ENCODE results near the gene HEATR5B.
A peak's percentile ranks its signal among the peaks of the same experiment; 100 is the strongest.

HEATR5B gene

DNA sequence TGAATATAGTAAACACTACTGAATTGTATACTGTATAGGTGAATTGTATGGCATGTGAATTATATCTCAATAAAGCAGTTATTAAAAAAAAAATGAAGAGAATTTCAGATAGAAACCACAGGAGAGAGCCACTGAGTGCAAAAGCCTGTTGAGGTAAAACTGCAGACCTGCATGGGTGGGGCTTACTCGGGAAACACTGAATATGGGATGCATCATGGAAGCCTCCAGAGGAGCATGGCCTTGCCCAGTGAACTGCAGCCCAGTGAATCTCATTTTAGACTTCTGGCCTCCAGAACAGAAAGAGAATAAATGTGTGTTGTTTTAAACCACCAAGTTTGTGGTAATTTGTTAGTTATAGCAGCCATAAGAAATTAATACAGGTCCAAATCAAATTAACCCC lies 15.9 kb upstream of the HEATR5B start:
- Histone ChIP-seq H3K9me3 (ENCODE audit: low read length) (no peaks in the 10 kb centered on the region), H3K4me1 (ENCODE audit: insufficient read depth, low read length) (no peaks in the 10 kb centered on the region), H3K27ac (ENCODE audit: low read depth, low read length) (no peak overlapping the region), H3K4me3 (ENCODE audit: low read depth in 1 of 2, low read length in 2 of 2) (no peak overlapping the region), H3K36me3 (ENCODE audit: insufficient read depth, low read length) (peaks cover 40% of the 10 kb centered on the region), H3K27me3 (ENCODE audit: control insufficient read depth in 1 of 2, insufficient read depth in 2 of 2, low read length in 2 of 2) (no peaks in the 10 kb centered on the region), H3K9ac (ENCODE audit: low read length) (no peak overlapping the region)

DNA sequence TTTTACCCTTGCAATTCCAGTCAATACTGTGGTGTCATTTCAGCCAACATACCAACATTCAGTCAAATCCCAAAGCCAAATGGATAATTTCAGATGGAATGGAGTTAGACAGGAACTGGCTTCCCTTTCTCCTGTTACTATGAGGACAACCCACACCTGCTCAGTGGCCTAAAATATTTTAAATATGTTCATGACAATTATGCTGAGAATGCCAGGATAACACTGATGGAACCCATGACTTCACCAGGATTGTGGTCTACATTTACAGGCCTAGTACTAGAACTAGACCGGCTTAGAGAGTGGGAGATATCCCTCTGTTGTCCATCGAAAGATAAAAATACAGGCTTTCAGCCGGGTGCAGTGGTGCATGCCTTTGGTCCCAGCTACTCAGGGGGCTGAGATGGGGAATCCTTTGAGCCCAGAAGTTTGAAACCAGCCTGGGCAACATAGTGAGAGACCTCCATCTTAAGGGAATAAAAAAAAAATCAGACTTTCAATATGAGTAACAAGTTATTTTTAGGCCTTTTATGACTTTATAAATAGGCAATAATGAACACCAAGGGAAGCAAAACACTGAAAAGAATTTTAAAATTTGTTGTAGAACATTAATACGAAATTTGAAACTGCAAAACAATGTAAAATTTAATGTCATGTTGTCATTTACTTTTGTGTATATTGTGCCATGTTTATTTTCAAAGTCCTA lies 14.4 kb upstream of the HEATR5B start:
- H3K9ac ChIP-seq (ENCODE audit: low read length) = no peak overlapping the region
- H3K9me3 ChIP-seq (ENCODE audit: low read length) = no peaks in the 10 kb centered on the region
- no peak overlapping the region for H3K4me3 ChIP-seq (ENCODE audit: low read depth in 1 of 2, low read length in 2 of 2)
- no peak overlapping the region for H3K27ac ChIP-seq (ENCODE audit: low read depth, low read length)
- no peaks in the 10 kb centered on the region for H3K27me3 ChIP-seq (ENCODE audit: control insufficient read depth in 1 of 2, insufficient read depth in 2 of 2, low read length in 2 of 2)
- no peaks in the 10 kb centered on the region for H3K4me1 ChIP-seq (ENCODE audit: insufficient read depth, low read length)
- peaks cover 49% of the 10 kb centered on the region for H3K36me3 ChIP-seq (ENCODE audit: insufficient read depth, low read length)

DNA sequence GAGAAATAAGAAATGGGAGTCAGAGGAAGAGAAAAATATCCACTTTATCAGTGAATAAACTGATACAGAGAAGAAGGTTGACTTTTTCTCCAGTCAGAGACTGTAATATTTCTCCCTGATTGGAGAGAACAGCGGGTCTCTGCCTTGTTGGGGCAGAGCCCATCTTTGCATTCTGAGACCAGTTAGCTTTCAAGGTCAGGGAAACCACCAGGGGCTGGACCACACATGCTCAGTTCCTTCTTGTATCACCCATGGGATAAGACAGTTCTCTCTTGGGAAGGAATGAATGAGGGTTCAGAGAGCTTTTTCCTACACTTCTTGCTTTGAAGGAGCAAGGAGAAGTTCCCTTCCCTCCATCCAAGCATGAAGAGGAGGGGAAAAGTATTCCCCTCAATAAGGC lies 12.4 kb upstream of the HEATR5B start:
- H3K9me3 ChIP-seq (ENCODE audit: low read length) = no peaks in the 10 kb centered on the region
- no peak overlapping the region for H3K27ac ChIP-seq (ENCODE audit: low read depth, low read length)
- H3K4me3 ChIP-seq (ENCODE audit: low read depth in 1 of 2, low read length in 2 of 2) = no peak overlapping the region
- no peaks in the 10 kb centered on the region for H3K4me1 ChIP-seq (ENCODE audit: insufficient read depth, low read length)
- no peaks in the 10 kb centered on the region for H3K27me3 ChIP-seq (ENCODE audit: control insufficient read depth in 1 of 2, insufficient read depth in 2 of 2, low read length in 2 of 2)
- no peak overlapping the region for H3K9ac ChIP-seq (ENCODE audit: low read length)
- H3K36me3 ChIP-seq (ENCODE audit: insufficient read depth, low read length) = peaks cover 50% of the 10 kb centered on the region

DNA sequence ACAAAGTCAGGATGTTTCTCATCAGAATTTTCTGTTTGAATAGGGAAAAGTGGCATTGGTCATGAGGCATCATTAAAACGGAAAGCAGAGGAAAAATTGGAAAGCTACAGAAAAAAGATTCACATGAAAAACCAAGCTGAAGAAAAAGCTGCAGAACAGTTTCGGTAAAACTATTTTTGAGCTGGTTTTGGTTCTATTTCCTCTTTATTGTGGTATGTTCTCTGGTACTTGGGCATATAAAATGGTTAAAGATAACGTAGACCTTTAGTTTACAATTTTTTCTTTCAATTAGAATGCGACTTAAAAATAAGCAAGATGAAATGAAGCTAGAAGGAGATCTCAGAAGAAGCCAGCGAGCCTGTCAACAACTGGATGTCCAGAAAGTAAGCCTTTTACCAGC lies 7.7 kb upstream of the HEATR5B start:
- no peaks in the 10 kb centered on the region for H3K27me3 ChIP-seq (ENCODE audit: control insufficient read depth in 1 of 2, insufficient read depth in 2 of 2, low read length in 2 of 2)
- H3K9ac ChIP-seq (ENCODE audit: low read length) = no peak overlapping the region
- H3K4me1 ChIP-seq (ENCODE audit: insufficient read depth, low read length) = no peaks in the 10 kb centered on the region
- no peak overlapping the region for H3K4me3 ChIP-seq (ENCODE audit: low read depth in 1 of 2, low read length in 2 of 2)
- H3K9me3 ChIP-seq (ENCODE audit: low read length) = no peaks in the 10 kb centered on the region
- peaks cover 32% of the 10 kb centered on the region for H3K36me3 ChIP-seq (ENCODE audit: insufficient read depth, low read length)
- H3K27ac ChIP-seq (ENCODE audit: low read depth, low read length) = no peak overlapping the region

DNA sequence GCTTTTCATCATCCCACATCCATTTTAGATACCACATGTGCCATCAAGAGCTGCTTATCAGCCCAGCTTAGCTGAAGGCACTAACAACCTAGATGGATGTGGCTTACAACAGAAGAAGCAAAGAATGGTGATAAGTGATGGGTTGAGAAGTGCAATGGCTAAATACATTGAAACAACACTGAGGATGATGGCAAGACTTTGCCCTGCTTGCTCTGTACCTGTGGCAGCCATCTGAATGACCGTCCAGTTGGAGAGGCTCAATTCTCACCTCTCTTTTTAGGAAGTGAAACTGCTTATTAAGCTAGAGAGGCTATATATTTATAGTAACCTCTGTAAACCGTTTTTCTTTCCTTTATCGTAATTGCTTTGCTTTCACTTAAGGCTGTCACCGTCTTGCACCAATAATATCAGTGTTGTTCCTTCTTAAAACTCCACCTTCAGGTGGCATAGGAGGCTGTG lies 5.9 kb upstream of the HEATR5B start:
- Histone ChIP-seq H3K36me3 (ENCODE audit: insufficient read depth, low read length) (peaks cover 25% of the 10 kb centered on the region), H3K4me3 (ENCODE audit: low read depth in 1 of 2, low read length in 2 of 2) (no peak overlapping the region), H3K4me1 (ENCODE audit: insufficient read depth, low read length) (peaks cover 10% of the 10 kb centered on the region), H3K9me3 (ENCODE audit: low read length) (no peaks in the 10 kb centered on the region), H3K9ac (ENCODE audit: low read length) (no peak overlapping the region), H3K27me3 (ENCODE audit: control insufficient read depth in 1 of 2, insufficient read depth in 2 of 2, low read length in 2 of 2) (no peaks in the 10 kb centered on the region), H3K27ac (ENCODE audit: low read depth, low read length) (no peak overlapping the region)

DNA sequence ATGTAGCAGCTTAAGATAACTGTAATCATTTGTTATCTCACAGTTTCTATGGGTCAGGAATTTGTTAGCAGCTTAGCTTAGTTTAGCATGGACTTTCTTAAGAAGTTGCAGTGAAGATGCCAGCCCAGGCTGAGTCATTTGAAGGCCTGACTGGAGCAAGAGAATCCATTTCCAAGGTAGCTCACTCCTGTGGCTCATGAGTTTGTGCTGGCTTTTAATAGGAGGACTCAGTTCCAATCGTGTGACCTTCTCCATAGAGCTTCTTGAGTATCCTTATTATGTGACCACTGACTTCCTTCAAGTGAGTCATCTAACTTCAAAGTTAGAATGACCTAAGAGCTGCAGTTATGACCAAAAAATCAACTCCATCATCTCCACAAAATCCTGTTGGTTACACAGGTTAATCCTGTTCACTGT lies 1.6 kb upstream of the HEATR5B start:
- Histone ChIP-seq H3K4me3 (ENCODE audit: low read depth in 1 of 2, low read length in 2 of 2) (no peak overlapping the region), H3K9me3 (ENCODE audit: low read length) (no peaks in the 10 kb centered on the region), H3K27me3 (ENCODE audit: control insufficient read depth in 1 of 2, insufficient read depth in 2 of 2, low read length in 2 of 2) (no peaks in the 10 kb centered on the region), H3K27ac (ENCODE audit: low read depth, low read length) (no peak overlapping the region), H3K36me3 (ENCODE audit: insufficient read depth, low read length) (peaks cover 17% of the 10 kb centered on the region), H3K4me1 (ENCODE audit: insufficient read depth, low read length) (peaks cover 23% of the 10 kb centered on the region), H3K9ac (ENCODE audit: low read length) (no peak overlapping the region)

DNA sequence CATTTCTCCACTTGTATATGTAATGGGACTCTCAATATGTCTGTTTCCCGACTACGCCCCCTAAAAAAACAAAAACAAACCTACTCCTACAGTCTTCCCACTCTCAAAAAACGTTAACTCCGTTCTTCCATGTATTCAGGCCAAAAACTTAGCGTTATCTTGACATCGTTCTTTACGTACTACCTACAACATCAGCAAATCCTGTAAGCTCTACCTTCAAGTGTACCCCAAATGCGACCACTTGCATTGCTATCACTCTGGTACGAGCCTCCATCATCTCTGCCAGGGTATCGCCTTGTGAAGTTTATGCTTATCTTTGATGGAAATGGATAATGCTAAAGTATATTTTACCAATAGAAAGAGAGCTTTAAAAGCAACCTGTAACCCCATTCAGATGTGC lies 625 bp upstream of the HEATR5B start:
- no peaks in the 10 kb centered on the region for H3K27me3 ChIP-seq (ENCODE audit: control insufficient read depth in 1 of 2, insufficient read depth in 2 of 2, low read length in 2 of 2)
- H3K4me1 ChIP-seq (ENCODE audit: insufficient read depth, low read length) = peaks cover 30% of the 10 kb centered on the region
- peak overlapping the region; percentile 68 for H3K9ac ChIP-seq (ENCODE audit: low read length)
- H3K27ac ChIP-seq (ENCODE audit: low read depth, low read length) = peak overlapping the region; percentile 64
- peaks cover 12% of the 10 kb centered on the region for H3K36me3 ChIP-seq (ENCODE audit: insufficient read depth, low read length)
- no peaks in the 10 kb centered on the region for H3K9me3 ChIP-seq (ENCODE audit: low read length)
- peak overlapping the region; percentile 39 to 84 for H3K4me3 ChIP-seq (ENCODE audit: low read depth in 1 of 2, low read length in 2 of 2)

DNA sequence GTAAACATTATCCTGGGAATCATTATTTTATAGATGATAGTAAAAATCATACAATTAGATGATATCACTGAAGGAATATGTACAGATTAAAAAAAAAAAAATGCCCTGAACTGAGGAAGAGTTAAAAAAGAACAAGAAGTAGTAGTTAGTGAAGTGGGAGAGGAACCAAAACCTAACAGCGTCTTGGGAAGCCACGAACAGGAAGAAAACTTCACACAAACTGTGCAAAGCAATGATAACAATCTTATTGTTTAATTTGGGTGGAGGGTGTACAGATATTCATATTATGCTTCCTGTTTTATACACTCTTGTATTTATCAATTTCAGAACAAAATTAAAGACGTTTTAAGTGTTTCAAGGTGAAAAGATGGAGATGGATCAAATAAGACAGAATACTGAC lies 3.5 kb downstream of the HEATR5B start:
- Histone ChIP-seq H3K4me1 (ENCODE audit: insufficient read depth, low read length) (peaks cover 30% of the 10 kb centered on the region), H3K4me3 (ENCODE audit: low read depth in 1 of 2, low read length in 2 of 2) (no peak overlapping the region), H3K9ac (ENCODE audit: low read length) (no peak overlapping the region), H3K27ac (ENCODE audit: low read depth, low read length) (no peak overlapping the region), H3K27me3 (ENCODE audit: control insufficient read depth in 1 of 2, insufficient read depth in 2 of 2, low read length in 2 of 2) (no peaks in the 10 kb centered on the region), H3K9me3 (ENCODE audit: low read length) (no peaks in the 10 kb centered on the region), H3K36me3 (ENCODE audit: insufficient read depth, low read length) (peaks cover 9% of the 10 kb centered on the region)

DNA sequence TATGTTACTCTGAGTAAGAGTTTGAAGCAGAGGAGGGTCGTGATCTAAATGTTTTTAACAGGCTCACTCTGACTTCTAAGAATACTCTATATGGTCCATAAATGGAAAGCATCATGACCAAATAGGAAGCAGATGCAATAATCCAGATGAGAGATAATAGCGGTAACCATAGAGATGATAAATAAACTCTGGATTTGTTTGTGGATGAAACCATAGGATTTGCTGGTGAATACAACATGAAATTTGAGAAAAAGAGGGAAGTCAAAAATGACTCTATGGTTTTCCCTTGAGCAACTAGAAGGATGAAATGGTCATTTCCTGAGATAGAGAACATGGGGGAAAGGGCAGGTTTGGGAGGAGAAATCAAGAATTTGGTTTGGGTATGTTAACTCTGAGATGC lies 3.9 kb downstream of the HEATR5B start:
- Histone ChIP-seq H3K4me1 (ENCODE audit: insufficient read depth, low read length) (peaks cover 27% of the 10 kb centered on the region), H3K27me3 (ENCODE audit: control insufficient read depth in 1 of 2, insufficient read depth in 2 of 2, low read length in 2 of 2) (no peaks in the 10 kb centered on the region), H3K27ac (ENCODE audit: low read depth, low read length) (no peak overlapping the region), H3K9ac (ENCODE audit: low read length) (no peak overlapping the region), H3K9me3 (ENCODE audit: low read length) (no peaks in the 10 kb centered on the region), H3K4me3 (ENCODE audit: low read depth in 1 of 2, low read length in 2 of 2) (no peak overlapping the region), H3K36me3 (ENCODE audit: insufficient read depth, low read length) (peaks cover 9% of the 10 kb centered on the region)

DNA sequence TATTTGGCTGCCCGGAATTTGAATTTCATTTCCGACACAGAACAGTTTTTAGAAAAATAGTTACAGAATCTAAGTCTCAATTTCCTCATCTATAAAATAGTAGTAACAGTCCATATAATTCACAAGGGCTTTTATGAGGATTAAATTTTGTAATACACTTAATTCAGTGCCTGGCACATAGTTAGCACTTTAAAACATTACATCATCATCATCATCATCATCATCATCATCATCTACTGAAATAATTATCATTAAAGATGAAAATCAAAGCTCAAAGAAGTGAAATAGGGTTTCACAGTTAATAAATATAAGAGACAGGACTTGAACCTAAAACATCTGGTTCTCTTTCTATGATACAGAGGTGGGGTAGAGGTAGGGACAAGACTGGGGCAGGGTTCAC lies 13.2 kb downstream of the HEATR5B start:
- H3K4me1 ChIP-seq (ENCODE audit: insufficient read depth, low read length) = no peaks in the 10 kb centered on the region
- no peaks in the 10 kb centered on the region for H3K9me3 ChIP-seq (ENCODE audit: low read length)
- H3K4me3 ChIP-seq (ENCODE audit: low read depth in 1 of 2, low read length in 2 of 2) = no peak overlapping the region
- peaks cover 24% of the 10 kb centered on the region for H3K36me3 ChIP-seq (ENCODE audit: insufficient read depth, low read length)
- H3K9ac ChIP-seq (ENCODE audit: low read length) = no peak overlapping the region
- H3K27ac ChIP-seq (ENCODE audit: low read depth, low read length) = no peak overlapping the region
- no peaks in the 10 kb centered on the region for H3K27me3 ChIP-seq (ENCODE audit: control insufficient read depth in 1 of 2, insufficient read depth in 2 of 2, low read length in 2 of 2)

DNA sequence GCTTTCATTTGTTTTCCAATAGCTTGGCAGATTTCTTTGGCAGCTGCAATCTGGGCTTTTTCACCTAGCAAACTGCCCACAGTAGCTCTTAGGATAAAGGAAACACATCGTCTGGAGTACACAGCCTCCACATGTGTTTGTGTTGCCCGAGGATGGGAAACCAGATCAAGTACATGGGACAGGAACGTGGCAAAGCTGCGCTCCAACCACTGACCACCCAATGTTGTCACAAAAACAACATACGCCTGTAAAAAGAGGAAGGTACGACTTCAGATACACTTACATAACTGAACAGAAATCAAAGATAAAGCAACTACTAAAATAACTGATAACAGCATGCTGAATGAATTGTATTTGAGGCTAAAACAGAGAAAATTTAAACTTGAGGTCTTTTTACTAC lies 15.5 kb downstream of the HEATR5B start:
- Histone ChIP-seq H3K27me3 (ENCODE audit: control insufficient read depth in 1 of 2, insufficient read depth in 2 of 2, low read length in 2 of 2) (no peaks in the 10 kb centered on the region), H3K9ac (ENCODE audit: low read length) (no peak overlapping the region), H3K4me1 (ENCODE audit: insufficient read depth, low read length) (no peaks in the 10 kb centered on the region), H3K27ac (ENCODE audit: low read depth, low read length) (no peak overlapping the region), H3K4me3 (ENCODE audit: low read depth in 1 of 2, low read length in 2 of 2) (no peak overlapping the region), H3K9me3 (ENCODE audit: low read length) (no peaks in the 10 kb centered on the region), H3K36me3 (ENCODE audit: insufficient read depth, low read length) (peaks cover 35% of the 10 kb centered on the region)

DNA sequence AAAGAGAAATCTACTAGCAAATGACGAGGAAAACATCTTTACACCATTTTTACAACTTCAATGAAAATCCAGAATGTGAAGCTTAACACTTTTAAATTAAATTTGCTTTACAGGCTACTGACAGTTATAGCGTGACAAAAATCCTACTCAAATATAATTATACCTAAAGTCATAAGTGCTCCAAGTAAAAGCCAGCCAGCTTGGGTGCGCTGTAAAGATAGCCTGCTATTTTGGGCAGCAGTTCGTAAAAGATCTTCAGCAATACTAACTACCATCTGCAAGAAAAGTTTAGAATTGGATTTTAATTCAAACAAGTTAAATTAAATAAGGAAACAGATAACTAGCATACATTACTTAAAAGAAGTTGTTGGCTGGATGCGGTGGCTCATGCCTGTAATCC lies 22.4 kb downstream of the HEATR5B start:
- no peaks in the 10 kb centered on the region for H3K27me3 ChIP-seq (ENCODE audit: control insufficient read depth in 1 of 2, insufficient read depth in 2 of 2, low read length in 2 of 2)
- no peaks in the 10 kb centered on the region for H3K4me1 ChIP-seq (ENCODE audit: insufficient read depth, low read length)
- no peak overlapping the region for H3K9ac ChIP-seq (ENCODE audit: low read length)
- H3K36me3 ChIP-seq (ENCODE audit: insufficient read depth, low read length) = peaks cover 39% of the 10 kb centered on the region
- no peak overlapping the region for H3K4me3 ChIP-seq (ENCODE audit: low read depth in 1 of 2, low read length in 2 of 2)
- no peaks in the 10 kb centered on the region for H3K9me3 ChIP-seq (ENCODE audit: low read length)
- H3K27ac ChIP-seq (ENCODE audit: low read depth, low read length) = no peak overlapping the region
